Stimulated activated CD4-positive, alpha-beta T cell treated with anti-CD3 and anti-CD28 coated beads, Interleukin-1b, Interleukin-23, amount 100 ng/mL, for 1 hour (primary cell): Measurements from ENCODE around the gene EGFR.

Experiments
- DNase-seq, 2 donors: peaks; one replicate each; pipeline ENCODE4 v3.0.0-alpha.2; 2020; ENCODE audit warnings: low read depth in 2 of 2

EGFR gene

DNA sequence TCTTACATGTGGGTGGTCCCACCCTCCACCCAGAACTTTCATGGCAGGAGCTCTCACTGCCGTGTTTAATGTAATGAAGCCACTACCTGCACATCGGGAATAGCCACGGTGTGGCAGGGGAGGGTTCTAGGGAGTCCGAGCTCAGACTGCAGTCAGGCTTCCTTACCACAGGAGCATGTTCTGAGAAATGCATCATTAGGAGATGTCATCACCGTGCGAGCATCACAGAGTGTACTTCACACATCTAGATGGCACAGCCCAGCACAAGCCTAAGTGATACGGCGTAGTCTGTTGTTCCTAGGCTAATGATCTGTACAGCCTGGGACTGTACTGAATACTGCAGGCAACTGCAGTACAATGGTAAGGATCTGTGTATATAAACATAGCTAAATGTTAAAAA lies 193.4 kb downstream of the EGFR start:
- DNase-seq: no peak

DNA sequence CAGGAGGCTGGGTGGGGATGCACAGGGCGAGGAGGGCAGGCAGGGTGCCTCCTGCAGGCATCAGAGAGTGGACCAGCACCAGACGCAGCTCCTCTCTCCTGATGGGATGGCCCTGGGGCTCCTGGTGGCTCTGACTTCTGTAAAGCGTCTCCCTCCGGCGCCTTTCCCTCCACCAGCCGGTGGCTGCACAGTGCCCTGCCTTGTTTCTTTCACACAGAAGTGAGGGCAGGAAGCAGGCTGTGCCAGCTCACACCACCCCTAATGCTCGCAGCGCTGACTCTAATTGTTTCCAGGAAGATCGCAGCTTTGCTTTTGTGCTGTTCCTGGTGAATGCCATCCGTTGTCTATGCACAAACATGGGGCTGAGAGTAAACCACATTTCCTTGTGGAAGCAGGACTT lies 194.0 kb downstream of the EGFR start:
- no peak for DNase-seq

DNA sequence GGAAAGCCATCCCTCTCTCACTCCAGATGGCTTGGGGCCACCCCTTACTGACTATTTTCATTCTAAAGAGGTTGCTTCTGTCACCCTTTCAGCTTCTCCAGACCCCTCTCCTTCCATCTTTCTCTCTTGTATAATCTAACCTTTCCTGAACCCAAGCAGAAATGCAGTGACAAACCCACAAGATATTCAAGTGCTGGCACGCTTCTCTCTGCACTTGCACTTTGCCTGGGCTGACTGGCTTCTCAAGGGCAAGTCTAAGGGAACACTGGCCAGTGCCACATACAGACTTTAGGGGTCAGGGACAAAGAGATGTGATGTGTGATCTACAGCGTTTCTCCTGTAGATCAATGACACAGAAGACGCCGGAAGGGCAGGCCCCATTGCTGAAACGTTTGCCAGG lies 195.9 kb downstream of the EGFR start:
- DNase-seq: no peak

DNA sequence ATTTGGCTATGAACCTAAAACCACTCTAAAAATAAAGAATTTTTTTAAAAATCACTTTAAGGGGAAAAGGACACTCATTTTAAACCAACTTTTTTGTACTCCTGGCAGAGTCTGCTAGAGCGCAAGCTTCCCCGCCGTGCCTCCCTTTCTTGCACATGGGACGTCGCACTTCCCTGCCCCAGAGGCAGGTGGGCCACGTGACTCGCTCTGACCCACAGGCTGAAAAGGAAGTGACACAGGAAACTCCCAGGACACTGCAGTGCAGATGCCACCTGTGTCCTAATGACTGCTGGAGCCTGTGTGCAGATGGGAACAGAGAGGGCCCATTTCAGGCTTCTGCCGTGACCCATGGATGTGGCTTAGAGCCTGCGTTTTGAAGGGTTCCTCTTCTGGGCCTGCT lies 204.2 kb downstream of the EGFR start:
- DNase-seq: no peak

DNA sequence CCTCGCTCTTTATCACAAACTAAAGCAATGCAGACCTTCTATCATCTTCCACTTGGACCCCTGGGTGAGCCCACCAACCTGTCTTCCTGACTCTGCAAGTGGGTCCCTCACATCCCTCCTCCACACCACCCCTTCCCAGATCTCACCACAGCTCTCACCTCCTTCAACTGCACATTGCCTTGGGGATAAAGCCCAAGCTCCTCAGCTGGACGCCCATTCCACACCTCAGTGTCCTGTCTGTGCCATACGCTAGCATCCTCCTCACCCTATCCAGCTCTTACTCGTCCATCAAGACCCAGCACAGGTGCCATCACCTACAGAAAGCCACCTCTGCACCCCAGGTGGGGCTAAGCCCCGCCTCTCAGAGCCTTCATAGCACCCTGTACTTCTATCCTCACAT lies 205.3 kb downstream of the EGFR start:
- no peak for DNase-seq

DNA sequence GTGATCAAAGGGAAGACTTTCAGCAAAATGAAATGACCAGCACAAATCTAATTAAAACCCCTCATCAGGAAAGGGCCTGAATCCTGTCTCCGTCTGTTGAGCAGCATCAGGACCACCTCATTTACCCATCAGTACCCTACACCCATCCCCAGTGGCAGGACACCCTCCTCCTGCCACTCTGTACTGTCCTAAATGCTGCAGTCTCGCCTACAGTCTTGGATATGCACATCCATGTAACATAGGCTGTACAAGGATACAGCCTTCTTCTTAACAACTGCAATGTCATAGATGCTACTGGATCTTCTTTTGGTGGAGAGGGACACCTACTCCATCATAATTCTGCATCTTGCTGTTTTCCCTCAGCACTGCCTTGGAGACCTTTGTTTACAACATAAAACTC lies 206.0 kb downstream of the EGFR start:
- no peak for DNase-seq

DNA sequence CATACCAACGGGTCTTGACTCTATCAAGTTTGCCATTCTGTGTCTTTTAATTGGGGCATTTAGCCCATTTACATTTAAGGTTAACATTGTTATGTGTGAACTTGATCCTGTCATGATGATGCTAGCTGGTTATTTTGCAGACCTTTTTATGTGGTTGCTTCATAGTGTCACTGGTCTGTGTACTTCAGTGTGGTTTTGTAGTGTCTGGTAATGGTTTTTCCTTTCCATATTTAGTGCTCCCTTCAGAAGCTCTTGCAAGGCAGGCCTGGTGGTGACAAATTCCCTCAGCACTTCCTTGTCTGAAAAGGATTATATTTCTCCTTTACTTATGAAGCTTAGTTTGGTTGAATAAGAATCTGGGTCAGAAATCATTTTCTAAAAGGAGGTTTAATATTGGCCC lies 211.2 kb downstream of the EGFR start:
- no peak for DNase-seq

DNA sequence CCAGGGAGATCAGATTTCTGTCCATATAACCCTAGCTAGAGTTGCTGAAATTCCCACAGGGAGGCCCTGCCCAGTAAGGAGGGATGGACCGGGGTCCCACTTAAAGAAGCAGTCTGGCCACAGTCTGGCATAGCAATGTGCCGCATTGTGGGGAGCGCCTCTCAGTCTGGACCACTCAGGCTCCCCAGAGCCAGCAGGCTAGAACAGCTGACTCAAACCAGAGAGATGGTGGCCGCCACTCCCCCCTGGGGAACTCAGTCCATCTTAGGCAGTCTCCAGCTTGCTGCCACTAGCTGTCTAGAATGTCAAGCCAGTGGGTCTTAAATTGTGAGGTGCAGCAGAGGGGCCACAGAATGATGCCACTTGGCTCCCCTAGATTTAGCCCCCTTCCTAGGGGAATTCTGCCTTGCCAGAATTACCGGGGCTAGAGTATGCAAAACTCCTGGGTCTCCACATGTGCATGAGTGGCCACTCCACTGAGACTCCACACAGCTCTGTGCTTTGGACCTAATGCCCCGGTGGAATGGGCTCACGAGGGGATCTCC lies 213.0 kb downstream of the EGFR start:
- no peak for DNase-seq

DNA sequence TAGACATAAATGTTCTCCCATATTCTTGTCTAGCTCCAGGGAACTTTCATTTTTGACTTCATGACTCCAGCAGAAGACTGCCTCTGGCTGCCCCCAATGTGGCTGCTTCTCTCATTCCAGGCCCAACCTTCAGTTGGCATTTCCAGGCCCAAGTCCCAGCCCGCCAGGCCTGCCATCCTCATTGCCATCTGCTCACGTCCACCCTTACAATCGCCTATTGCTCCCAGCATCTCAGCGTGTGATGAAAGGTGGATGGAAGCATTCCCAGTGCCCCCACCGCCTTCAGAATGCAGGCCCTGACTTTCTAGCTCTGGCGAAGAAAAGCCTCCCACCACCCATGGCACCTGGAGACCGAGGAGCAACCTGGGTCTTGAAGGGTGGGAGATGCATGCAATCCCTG lies 214.2 kb downstream of the EGFR start:
- DNase-seq: no peak

DNA sequence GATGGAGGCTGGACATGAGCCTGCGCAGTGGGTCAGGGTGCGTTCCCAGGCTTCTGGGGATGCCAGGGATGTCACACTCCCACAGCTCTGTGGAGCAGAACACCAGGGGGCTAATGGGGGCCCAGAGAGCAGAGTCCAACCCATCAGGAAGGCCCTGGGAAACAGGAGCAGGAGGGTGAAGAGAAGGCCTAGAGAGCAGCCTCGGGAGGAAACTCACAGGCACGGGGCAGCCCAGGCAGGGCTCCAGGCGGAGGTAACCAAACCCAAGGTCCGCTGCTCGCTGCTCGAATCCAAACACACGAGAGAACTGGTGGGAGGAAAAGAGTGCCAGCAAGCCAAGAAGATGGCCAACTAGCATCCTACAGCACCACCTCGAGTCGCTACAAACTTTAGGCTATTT lies 215.6 kb downstream of the EGFR start:
- no peak for DNase-seq

DNA sequence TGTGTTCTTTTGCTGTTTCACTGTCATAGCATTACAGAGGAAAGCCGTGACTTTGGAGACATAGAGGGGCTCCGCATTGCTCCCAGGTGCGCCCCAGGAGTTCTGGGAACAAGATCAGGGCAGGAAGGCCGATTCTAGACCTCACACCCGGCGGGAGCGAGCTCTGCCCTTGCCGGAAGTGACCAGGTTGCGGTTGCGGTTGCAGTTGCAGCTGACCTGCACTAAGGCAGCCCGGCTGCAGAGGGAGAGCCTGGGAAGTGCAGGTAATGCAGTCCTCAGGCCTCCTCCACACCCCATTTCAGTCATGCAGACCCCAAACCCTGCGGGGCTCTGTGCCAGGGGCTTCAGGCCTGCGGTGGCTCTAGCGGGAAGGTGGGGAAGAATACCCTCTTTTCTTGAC lies 216.3 kb downstream of the EGFR start:
- no peak for DNase-seq

DNA sequence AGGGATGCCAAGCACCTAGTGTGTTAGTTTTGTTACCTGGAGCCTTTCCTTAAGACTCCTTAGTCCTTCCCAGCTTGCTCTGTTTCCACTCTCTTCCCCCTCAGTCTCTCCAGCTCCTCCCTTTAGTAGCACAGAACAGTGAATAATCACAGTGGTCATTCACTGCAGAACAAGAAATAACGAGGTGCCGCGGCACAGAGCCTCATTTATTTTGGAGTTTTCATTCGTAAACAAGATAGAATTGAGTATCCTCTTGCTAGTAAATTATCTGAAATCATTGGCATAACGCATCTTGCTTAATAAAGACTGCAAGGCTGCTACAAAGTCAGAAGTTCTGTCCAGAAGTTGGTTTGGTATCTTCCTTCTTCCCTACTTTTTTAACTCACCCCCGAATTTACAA lies 217.0 kb downstream of the EGFR start:
- no peak for DNase-seq

DNA sequence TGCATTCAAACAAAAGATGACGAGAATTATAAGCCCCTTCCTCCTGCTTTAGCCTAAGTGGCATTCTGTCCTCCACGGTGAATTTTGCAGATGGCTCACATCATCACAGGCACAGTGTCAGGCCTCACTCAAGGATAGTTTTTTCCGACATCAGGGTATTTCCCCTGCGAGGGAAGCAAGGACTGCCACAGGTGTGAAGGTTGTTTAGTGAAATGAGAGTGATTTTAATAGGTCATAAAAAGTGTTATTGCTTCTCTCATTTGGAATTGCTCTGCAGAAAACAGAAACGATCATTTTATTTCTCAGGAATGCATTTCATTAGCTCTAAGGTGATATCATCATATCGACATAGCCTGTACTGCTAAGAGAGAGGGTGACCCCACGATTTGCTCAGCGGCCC lies 217.7 kb downstream of the EGFR start:
- DNase-seq: no peak

DNA sequence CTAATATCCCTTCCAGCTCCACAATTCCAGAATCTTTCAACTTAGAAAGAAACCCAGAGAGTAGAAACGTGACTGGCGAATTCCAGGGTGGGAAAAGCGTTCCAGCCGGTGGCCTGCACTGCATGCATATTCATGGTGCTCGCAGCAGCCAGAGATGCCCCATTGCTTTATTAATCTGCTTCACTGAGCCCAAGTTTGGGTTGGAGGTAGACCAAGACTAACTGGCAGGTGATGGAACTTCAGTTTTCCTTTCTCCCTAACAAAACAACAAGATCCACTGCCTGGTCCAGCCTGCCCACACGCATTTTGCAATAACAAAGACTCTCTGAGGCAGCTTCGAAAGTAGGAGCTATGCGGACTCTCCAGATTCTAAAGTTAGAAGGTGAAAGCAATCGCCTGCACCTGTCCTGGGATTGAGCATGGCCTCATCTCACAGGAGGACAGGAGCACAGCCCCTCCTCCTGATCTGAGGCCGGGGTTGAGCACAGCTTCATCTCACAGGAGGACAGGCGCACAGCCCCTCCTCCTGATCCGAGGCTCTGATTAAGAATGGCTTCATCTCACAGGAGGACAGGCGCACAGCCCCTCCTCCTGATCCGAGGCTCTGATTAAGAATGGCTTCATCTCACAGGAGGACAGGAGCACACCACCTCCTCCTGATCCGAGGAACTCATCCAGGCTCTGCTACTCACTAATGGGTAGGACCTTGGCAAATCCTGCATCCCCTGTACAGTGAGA lies 218.5 kb downstream of the EGFR start:
- DNase-seq: no peak

DNA sequence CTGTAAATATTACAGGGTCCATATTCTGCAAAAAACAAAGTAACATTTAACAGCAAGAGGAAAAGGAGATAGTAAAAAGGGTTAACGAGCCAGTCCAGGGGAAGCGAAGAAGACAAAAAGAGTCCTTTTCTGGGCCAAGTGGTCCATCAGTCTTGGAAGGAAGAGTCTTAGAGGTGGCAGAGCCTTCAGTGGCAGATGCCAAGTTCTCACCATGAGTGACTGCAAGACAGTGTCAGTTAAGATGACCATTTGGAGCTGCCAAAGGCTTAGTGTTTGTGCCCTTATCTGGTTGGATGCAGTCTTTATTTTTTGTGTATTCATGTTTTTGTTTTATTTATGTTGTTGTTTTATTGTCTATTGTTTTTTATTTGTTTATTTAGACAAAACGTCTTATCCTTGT lies 220.6 kb downstream of the EGFR start:
- no peak for DNase-seq

DNA sequence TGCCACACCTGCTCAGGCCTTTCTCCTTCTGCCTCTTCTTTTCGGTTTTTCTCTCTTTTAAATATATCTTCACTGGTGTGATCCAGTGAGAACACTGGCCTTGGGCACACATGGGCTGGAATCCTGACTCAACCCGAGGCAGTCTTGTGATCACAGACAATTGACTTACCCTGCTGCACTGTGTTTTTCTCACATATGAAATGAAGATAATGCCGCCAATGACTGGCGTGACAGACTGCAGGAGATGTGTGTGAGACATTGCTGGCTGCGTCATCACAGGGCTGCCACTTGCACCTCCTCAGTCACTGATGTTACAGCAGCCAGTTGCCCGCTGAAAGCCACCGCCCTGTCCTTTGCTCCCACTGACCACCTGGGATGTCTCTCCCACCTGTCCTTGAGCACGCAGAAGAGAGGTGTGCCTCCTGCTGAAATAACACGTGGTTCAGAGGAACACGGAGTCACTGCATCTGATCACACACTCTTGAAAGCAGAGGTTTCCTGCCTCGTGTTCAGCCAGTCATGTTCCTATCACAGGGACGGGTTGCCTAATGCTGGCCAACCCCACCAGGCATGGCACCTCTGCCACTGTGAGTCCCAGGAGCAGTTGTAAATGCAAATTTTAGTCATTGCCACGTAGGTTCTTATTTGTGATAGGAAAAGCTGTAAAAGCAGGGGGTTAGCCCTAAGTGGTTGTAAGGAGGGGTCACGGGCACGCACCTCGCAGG lies 221.8 kb downstream of the EGFR start:
- DNase-seq: no peak

DNA sequence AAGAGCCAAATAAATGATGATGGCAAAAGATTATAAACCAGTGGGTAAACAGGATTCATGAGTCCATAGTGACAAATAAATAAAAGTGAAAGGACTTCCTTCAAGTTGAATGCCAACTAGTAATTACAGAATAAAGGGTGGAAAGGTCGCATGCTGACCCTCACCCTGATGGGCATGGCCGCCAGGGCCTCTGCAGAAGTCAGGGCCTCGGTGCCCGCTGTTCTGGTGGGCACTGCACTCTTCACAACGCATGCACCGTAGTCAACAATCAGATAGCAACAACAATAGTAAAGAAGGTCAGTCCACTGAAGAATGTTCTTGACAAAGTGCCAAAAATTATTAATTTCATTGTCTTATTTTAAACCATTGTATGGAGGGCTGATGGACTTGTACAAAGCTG lies 223.1 kb downstream of the EGFR start:
- DNase-seq: no peak

DNA sequence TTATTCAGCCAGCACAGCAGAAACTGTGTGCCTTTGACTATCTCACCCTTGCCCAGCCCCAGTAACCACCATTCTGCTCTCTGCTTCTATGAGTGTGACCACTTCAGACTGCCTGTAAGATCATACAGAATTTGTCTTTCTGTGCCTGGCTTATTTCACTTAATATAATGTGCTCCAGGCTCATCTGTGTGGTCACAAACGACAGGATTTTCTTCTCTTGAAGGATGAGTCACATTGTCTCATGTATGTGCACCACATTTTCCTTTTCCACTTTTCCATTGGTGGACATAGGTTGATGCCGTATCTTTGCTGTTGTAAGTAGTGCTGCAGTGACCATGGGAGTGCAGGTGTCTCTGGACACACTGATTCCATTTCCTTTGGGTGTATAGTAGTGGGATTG lies 223.8 kb downstream of the EGFR start:
- DNase-seq: no peak

DNA sequence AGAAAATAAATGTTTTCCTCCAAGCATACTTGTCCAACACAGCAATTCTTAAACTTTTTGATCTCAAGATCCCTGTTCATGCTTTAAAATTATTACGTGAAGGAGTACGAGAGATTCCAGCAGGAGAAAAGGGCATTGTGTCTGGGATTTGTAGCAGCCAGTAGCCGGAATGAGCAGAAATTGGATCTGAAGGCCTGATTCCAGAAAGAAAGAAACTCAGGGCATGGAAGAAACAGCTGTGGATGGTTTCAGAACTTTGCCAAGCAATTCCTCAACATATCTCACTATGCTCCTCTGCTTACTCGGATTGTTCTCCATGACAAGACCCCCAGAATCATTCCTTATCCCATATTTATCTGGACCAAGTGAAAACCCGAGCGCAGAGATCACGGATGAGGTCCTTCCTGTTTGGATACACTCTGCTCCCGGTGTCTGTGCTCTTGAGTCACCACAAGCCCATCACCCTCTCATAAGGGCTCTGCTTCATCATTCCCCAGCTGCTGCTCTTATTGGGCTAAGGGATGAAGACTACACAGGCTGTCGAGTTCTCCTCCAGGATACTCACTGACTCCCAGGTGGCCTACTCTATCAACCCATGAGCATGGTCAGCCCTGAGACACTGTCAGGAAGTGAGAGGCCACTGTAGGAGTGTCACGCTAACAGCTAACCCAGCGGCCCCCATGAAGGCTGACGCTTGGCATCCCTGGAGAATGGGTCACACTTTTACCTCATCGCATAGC lies 225.4 kb downstream of the EGFR start:
- DNase-seq: no peak

DNA sequence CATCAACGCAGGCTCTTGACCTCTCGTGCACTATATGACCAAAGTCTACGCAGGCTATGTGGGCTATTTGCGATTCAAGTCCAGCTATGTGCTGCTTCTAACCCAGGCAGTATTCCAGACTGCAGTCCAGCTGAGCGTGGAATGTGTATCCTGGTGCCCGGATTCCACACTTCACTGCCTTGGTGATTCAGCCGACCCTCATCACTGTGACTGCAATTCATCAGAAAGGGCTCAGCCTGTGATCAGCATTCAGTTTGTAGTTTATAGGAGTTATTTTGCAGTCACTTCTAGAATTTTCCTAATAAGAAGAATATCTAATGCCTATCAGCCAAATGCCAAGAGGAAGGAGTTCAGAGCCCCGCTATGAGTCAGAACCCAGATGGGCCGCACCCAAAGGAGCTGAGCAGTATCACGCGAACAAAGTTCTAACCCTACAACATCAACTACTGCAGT lies 226.5 kb downstream of the EGFR start:
- no peak for DNase-seq

DNA sequence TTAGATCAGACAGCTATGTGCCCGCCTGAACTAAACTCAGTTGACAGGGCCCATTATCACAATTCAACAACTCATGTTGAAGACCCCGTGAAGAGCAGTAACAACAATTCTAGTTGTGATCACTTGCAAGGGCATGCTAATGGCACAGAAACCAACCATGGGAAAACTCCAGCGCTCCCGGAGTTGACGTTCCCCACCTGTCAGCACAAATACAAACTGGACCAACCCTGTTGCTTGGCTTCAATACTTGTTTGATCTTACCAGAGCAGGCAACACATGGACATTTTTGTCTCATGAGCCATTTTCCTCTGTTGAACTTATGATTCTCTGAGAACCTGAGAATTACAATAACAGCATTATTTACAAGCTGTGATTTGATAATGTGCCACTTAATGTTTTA lies 227.4 kb downstream of the EGFR start:
- DNase-seq: no peak

DNA sequence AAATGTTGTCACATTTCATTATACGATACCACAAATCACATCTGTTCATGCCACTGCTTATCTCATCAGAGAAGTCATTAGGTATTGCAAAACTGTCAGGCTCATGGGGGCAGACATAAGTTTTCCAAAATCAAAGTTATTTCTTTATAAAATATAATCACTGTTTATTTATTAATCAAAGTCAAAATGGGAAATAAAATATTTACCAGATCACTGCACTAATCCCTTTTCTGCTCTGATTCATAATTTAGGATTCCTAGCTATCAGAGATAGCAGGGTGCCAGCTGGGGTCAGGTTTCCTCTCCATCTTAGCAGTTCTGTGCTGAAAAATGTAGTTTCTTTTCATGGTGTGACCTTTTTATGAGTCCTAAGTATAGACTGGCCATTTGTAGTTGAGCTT lies 228.6 kb downstream of the EGFR start:
- DNase-seq: no peak

DNA sequence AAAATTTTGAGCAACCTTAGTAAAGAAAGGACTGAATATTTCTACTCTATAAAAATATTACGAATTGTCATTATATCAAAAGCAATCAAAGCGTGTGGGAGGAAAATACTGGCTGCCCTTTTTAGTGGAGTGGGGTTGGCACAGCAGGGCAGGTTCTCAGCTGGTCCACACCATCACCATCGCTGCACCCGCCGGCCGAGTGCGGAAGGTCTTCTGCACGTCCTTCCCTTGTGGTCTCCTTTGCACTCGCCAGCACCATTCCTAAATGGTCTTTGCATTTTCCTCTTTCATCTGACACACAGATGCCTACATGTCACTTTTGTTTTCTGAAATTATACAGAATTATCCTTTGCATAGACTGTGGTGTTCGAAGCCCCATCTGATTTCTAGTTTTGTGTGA lies 229.7 kb downstream of the EGFR start:
- no peak for DNase-seq
